GM23338 (cell line): ENCODE results near the gene CACNA1C. TPM values are rescaled to one million over a fixed set of nuclear protein-coding genes. Genes with fewer than 3 reads are reported as not detected.

Experiments used
- ATAC-seq: fragments of 200-7000 bp; cut with Tn5 transposase; 3 replicates; pipeline ENCODE4 v1.9.1; 2020
- DNase-seq: peaks from one replicate; pipeline ENCODE4 v3.0.0-alpha.2; 2015; ENCODE audit warnings: low spot score
- H2AFZ ChIP-seq: fragments of 200-600 bp; sonication (generic); 2 replicates; pipeline ENCODE4 v1.8.0; 2016; ENCODE audit warnings: antibody characterized with exemption, mild to moderate bottlenecking, moderate library complexity
- H3F3A ChIP-seq: fragments of 200-600 bp; sonication (generic); replicated peaks from 2 replicates; pipeline ENCODE4 v1.8.0; 2017; ENCODE audit warnings: antibody characterized with exemption, mixed run types, low read depth
- H3K27ac ChIP-seq: fragments of 200-600 bp; sonication (generic); 2 replicates; pipeline ENCODE4 v1.6.1; 2016; ENCODE audit warnings: low read depth
- H3K27me3 ChIP-seq: fragments of 200-600 bp; sonication (generic); 2 replicates; pipeline ENCODE4 v1.8.0; 2016; ENCODE audit warnings: mild to moderate bottlenecking, mixed run types, moderate library complexity; ENCODE audit not compliant: insufficient read depth
- H3K36me3 ChIP-seq: fragments of 200-600 bp; sonication (generic); 2 replicates; pipeline ENCODE4 v1.8.0; 2016; ENCODE audit warnings: mild to moderate bottlenecking; ENCODE audit not compliant: insufficient read depth
- H3K4me1 ChIP-seq: fragments of 200-600 bp; sonication (generic); 2 replicates; pipeline ENCODE4 v1.8.0; 2016; ENCODE audit warnings: mild to moderate bottlenecking, moderate library complexity; ENCODE audit not compliant: insufficient read depth
- H3K4me2 ChIP-seq: fragments of 200-600 bp; sonication (generic); 2 replicates; pipeline ENCODE4 v1.7.1; 2017; ENCODE audit warnings: mixed run types
- H3K4me3 ChIP-seq: fragments of 200-600 bp; sonication (generic); 2 replicates; pipeline ENCODE4 v1.6.1; 2016; ENCODE audit warnings: mixed run types
- H3K79me2 ChIP-seq: fragments of 200-600 bp; sonication (generic); replicated peaks from 2 replicates; pipeline ENCODE4 v1.8.0; 2017; ENCODE audit warnings: mild to moderate bottlenecking; ENCODE audit not compliant: insufficient read depth
- H3K9me2 ChIP-seq: fragments of 200-600 bp; sonication (generic); 2 replicates; pipeline ENCODE4 v1.8.0; 2017; ENCODE audit not compliant: insufficient read depth
- H4K20me1 ChIP-seq: fragments of 200-600 bp; sonication (generic); replicated peaks from 2 replicates; pipeline ENCODE4 v1.8.0; 2017; ENCODE audit warnings: mild to moderate bottlenecking; ENCODE audit not compliant: insufficient read depth
- H3K27ac Mint-ChIP-seq: 2 replicates; pipeline ENCODE4 v1.8.0; 2020; ENCODE audit warnings: inconsistent platforms, mild to moderate bottlenecking, moderate library complexity, mixed read lengths
- H3K27me3 Mint-ChIP-seq: 3 replicates; pipeline ENCODE4 v1.8.0; 2022; ENCODE audit warnings: low read depth, mild to moderate bottlenecking, moderate library complexity, mixed read lengths, inconsistent platforms; ENCODE audit not compliant: insufficient read depth, poor library complexity
- H3K36me3 Mint-ChIP-seq: 3 replicates; pipeline ENCODE4 v1.8.0; 2021; ENCODE audit warnings: low read depth, mild to moderate bottlenecking, inconsistent platforms, moderate library complexity, mixed read lengths
- H3K4me1 Mint-ChIP-seq: 3 replicates; pipeline ENCODE4 v1.8.0; 2020; ENCODE audit warnings: mild to moderate bottlenecking, inconsistent platforms, mixed read lengths
- H3K4me3 Mint-ChIP-seq: 3 replicates; pipeline ENCODE4 v1.8.0; 2021; ENCODE audit warnings: moderate library complexity, mild to moderate bottlenecking, inconsistent platforms, mixed read lengths
- H3K9me3 Mint-ChIP-seq: 3 replicates; pipeline ENCODE4 v1.8.0; 2020; ENCODE audit warnings: moderate library complexity, mild to moderate bottlenecking, inconsistent platforms, mixed read lengths
- CREB1 ChIP-seq: fragments of 250-450 bp; sonication (Bioruptor Pico); IDR thresholded peaks from 2 replicates; pipeline ENCODE4 v1.5.0; 2020; ENCODE audit warnings: low read depth, mild to moderate bottlenecking, moderate library complexity
- EZH2 ChIP-seq: fragments of 200-600 bp; sonication (generic); IDR thresholded peaks from one replicate; pipeline ENCODE4 v1.8.0; 2017; ENCODE audit warnings: antibody characterized with exemption, mild to moderate bottlenecking, low read depth; ENCODE audit not compliant: unreplicated experiment
- EZH2phosphoT487 ChIP-seq: fragments of 200-600 bp; sonication (generic); IDR thresholded peaks from one replicate; pipeline ENCODE4 v1.8.1; 2018; ENCODE audit warnings: antibody characterized with exemption; ENCODE audit not compliant: unreplicated experiment
- JUNB ChIP-seq: IDR thresholded peaks from one replicate; pipeline ENCODE4 v1.6.1; 2016; ENCODE audit warnings: antibody characterized with exemption; ENCODE audit not compliant: unreplicated experiment
- POLR2AphosphoS5 ChIP-seq: IDR thresholded peaks from 2 replicates; pipeline ENCODE4 v1.6.1; 2016; ENCODE audit warnings: antibody characterized with exemption, low read depth
- ZNF114 ChIP-seq: fragments of 250-450 bp; sonication (Bioruptor Pico); IDR thresholded peaks from 2 replicates; pipeline ENCODE4 v1.5.0; 2020; ENCODE audit warnings: mild to moderate bottlenecking, moderate library complexity
- polyA plus RNA-seq: library from polyadenylated mRNA; unstranded; fragments of >200 nt; fragmentation: Nextera tagmentation; extraction: Ambion mirVana; gene quantifications from 2 replicates; pipeline ENCODE4 v1.2.1, GENCODE V29; 2016
- total RNA-seq: library from RNA; depleted of rRNA; stranded (reverse); fragments of >200 nt; shearing (Covaris generic); gene quantifications from 2 replicates; pipeline ENCODE4 v1.2.3, GENCODE V29; 2014
- TF ChIP-seq, protein P1 (sequence below): IDR thresholded peaks from one replicate; pipeline ENCODE4 v1.6.1; 2018; ENCODE audit warnings: antibody characterized with exemption; ENCODE audit not compliant: unreplicated experiment
- TF ChIP-seq, protein P2 (sequence below), 2 experiments: fragments of 200-600 bp in 1 of 2; sonication (generic) in 1 of 2; conservative IDR thresholded peaks; 2 replicates each; pipeline versions ENCODE4 v1.5.1 to v1.6.1; 2016 to 2017; ENCODE audit warnings: antibody characterized with exemption in 2 of 2, low read depth in 2 of 2, mild to moderate bottlenecking in 2 of 2, moderate library complexity in 1 of 2

The CACNA1C gene
- total and polyA plus RNA-seq, 2 experiments from 2014 or later = 0.78 to 2.1 TPM

DNA sequence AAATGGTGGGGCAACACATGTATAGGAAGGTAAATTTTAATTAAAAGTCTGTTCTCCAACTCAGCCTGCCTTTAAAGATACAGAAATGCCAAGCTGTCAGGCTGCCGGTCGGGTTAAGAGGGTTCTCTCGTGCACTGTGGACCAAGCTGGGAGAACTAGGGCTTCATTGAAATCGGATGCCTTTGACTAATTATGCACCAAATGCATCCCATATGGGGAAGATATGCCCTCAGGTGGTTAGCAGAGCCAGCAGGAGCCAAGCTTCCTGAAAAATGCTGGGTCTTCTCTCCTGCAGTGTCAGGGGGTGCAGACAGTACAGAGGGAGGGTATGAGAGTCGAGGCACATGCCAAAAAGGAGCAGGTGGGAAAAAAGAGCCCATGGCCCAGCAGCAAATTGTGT is 236.1 kb downstream of the CACNA1C start (continued):
- TF ChIP-seq EZH2phosphoT487 (no peak), EZH2 (no peak), JUNB (no peak)
- TF ChIP-seq, protein P1, sequence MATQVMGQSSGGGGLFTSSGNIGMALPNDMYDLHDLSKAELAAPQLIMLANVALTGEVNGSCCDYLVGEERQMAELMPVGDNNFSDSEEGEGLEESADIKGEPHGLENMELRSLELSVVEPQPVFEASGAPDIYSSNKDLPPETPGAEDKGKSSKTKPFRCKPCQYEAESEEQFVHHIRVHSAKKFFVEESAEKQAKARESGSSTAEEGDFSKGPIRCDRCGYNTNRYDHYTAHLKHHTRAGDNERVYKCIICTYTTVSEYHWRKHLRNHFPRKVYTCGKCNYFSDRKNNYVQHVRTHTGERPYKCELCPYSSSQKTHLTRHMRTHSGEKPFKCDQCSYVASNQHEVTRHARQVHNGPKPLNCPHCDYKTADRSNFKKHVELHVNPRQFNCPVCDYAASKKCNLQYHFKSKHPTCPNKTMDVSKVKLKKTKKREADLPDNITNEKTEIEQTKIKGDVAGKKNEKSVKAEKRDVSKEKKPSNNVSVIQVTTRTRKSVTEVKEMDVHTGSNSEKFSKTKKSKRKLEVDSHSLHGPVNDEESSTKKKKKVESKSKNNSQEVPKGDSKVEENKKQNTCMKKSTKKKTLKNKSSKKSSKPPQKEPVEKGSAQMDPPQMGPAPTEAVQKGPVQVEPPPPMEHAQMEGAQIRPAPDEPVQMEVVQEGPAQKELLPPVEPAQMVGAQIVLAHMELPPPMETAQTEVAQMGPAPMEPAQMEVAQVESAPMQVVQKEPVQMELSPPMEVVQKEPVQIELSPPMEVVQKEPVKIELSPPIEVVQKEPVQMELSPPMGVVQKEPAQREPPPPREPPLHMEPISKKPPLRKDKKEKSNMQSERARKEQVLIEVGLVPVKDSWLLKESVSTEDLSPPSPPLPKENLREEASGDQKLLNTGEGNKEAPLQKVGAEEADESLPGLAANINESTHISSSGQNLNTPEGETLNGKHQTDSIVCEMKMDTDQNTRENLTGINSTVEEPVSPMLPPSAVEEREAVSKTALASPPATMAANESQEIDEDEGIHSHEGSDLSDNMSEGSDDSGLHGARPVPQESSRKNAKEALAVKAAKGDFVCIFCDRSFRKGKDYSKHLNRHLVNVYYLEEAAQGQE = no peak
- TF ChIP-seq, protein P2, sequence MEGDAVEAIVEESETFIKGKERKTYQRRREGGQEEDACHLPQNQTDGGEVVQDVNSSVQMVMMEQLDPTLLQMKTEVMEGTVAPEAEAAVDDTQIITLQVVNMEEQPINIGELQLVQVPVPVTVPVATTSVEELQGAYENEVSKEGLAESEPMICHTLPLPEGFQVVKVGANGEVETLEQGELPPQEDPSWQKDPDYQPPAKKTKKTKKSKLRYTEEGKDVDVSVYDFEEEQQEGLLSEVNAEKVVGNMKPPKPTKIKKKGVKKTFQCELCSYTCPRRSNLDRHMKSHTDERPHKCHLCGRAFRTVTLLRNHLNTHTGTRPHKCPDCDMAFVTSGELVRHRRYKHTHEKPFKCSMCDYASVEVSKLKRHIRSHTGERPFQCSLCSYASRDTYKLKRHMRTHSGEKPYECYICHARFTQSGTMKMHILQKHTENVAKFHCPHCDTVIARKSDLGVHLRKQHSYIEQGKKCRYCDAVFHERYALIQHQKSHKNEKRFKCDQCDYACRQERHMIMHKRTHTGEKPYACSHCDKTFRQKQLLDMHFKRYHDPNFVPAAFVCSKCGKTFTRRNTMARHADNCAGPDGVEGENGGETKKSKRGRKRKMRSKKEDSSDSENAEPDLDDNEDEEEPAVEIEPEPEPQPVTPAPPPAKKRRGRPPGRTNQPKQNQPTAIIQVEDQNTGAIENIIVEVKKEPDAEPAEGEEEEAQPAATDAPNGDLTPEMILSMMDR (conservative IDR thresholded peaks at IDR 0.05; ENCODE audit: low read depth in 2 of 2) = no peak

DNA sequence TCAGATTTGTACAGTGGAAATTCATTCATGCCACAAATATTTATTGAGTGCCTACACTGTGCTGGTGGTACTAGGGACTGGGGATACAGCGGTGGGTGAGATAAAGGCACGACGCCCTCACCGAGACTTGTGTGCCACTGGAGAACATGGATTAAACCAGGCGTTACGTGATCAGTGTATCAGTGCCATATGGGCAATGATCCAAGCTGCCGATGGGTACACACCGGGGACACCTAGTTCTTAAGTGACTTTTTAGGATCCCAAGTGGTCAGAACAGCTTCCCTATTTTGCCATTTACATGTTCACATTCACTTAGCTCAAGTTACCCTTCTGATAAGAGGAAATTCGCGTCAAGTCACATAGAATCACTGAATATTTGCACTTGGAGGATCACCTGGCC is 236.7 kb downstream of the CACNA1C start:
- Histone ChIP-seq H3K4me2 (no peak overlapping the region), H3K79me2 (no peaks in the 10 kb centered on the region), H3K27ac (no peak overlapping the region), H3K27me3 (no peaks in the 10 kb centered on the region), H3K36me3 (no peaks in the 10 kb centered on the region), H3K9me2 (0 out of 2 replicates have a peak, but pooled peaks cover 5% of the 10 kb centered on the region), H2AFZ (no peak overlapping the region), H3K4me1 (peaks cover 14% of the 10 kb centered on the region; the same call in 1 of the 2 replicates), H3K4me3 (no peak overlapping the region), H3F3A (no peaks in the 10 kb centered on the region), H4K20me1 (no peaks in the 10 kb centered on the region)
- 0 out of 3 replicates have a peak, but pooled peaks cover 3% of the 10 kb centered on the region for H3K9me3 Mint-ChIP-seq
- no peak overlapping the region for H3K4me3 Mint-ChIP-seq
- no peak for DNase-seq
- ATAC-seq = no peak
- no peak overlapping the region for H3K27ac Mint-ChIP-seq
- H3K27me3 Mint-ChIP-seq = peaks cover 5% of the 10 kb centered on the region
- H3K4me1 Mint-ChIP-seq = peaks cover 57% of the 10 kb centered on the region
- no peaks in the 10 kb centered on the region for H3K36me3 Mint-ChIP-seq
- TF ChIP-seq CREB1 (no peak), EZH2 (no peak), ZNF114 (CRISPR knock-in tag) (no peak), POLR2AphosphoS5 (no peak)
- TF ChIP-seq, protein P1 = no peak
